Esophagus muscularis mucosa (tissue), 3 donors: ENCODE results near the gene SOS1.

Experiments used
- CTCF ChIP-seq, 3 experiments: fragments of 200-600 bp in 2 of 3; fragments of 450-650 bp in 1 of 3; sonication (generic) in 2 of 3; IDR thresholded peaks; one replicate each; pipeline ENCODE4 v1.5.1; 2017 to 2019; ENCODE audit warnings: antibody characterized with exemption in 3 of 3, mild to moderate bottlenecking in 2 of 3, moderate library complexity in 1 of 3
- POLR2A ChIP-seq: fragments of 450-650 bp; IDR thresholded peaks from one replicate; pipeline ENCODE4 v1.6.1; 2017; ENCODE audit warnings: antibody characterized with exemption, moderate library complexity, mild to moderate bottlenecking, low read depth
- POLR2AphosphoS5 ChIP-seq, 2 donors: sonication (generic); formaldehyde crosslinking; IDR thresholded peaks; one replicate each; pipeline ENCODE4 v1.6.1; 2017; ENCODE audit warnings: antibody characterized with exemption in 2 of 2

- TF ChIP-seq POLR2AphosphoS5 (IDR thresholded peaks at IDR 0.05): peak; percentile 11 to 18
- peak; percentile 43 to 53 (median 50) for TF ChIP-seq CTCF (IDR thresholded peaks at IDR 0.05)
- no peak for TF ChIP-seq POLR2A
Measured at GRCh38 chr2:39119732-39120520, 925 bp downstream of the SOS1 start.
